ENCODE data around the gene DBN1. TPM values are rescaled to one million over a fixed set of nuclear protein-coding genes. Genes with fewer than 3 reads are reported as not detected.

Gene DBN1
- total RNA-seq, 1 donor from 2014 or later = 113 TPM

- Mint-ChIP-seq H3K27ac (peak within 1 kb of the TSS; percentile 98), H3K27me3 (ENCODE audit: insufficient read depth, low read depth) (peaks cover 14% of the 10 kb centered on the region), H3K4me1 (peaks cover 28% of the 10 kb centered on the region), H3K9me3 (no peaks in the 10 kb centered on the region), H3K4me3 (peak within 1 kb of the TSS; percentile 94), H3K36me3 (peaks cover 2% of the 10 kb centered on the region)
- Histone ChIP-seq H3K4me1 (peaks cover 9% of the 10 kb centered on the region), H3K9ac (peak within 1 kb of the TSS; percentile 87), H3K4me2 (peak within 1 kb of the TSS; percentile 90), H3K79me2 (ENCODE audit: low read depth) (peaks cover 32% of the 10 kb centered on the region), H3F3A (ENCODE audit: low read depth) (peaks cover 12% of the 10 kb centered on the region), H4K20me1 (ENCODE audit: low read depth) (peaks cover 31% of the 10 kb centered on the region), H2AFZ (replicated peaks) (peak within 1 kb of the TSS; percentile 59), H3K27ac (peak within 1 kb of the TSS; percentile 88), H3K36me3 (no peaks in the 10 kb centered on the region), H3K4me3 (peak within 1 kb of the TSS; percentile 95), H3K27me3 (no peaks in the 10 kb centered on the region), H3K9me3 (ENCODE audit: low read depth) (no peaks in the 10 kb centered on the region)
- DNase-seq (ENCODE audit: low spot score) = no peak
- TF ChIP-seq EZH2phosphoT487 (IDR thresholded peaks at IDR 0.05) = no peak
- no peak for TF ChIP-seq EZH2 (IDR thresholded peaks at IDR 0.05)
- TF ChIP-seq CTCF (IDR thresholded peaks at IDR 0.05) = no peak
Measured at GRCh38 chr5:177426566-177427210, 46.7 kb downstream of the DBN1 start, which contains the start of gene GRK6. GRK6 (plus strand) TSS chr5:177426676; CDS start chr5:177426846, 170 bp downstream.

- Histone ChIP-seq H3K9me3 (ENCODE audit: low read depth) (no peaks in the 10 kb centered on the region), H3K36me3 (no peaks in the 10 kb centered on the region), H3K27me3 (no peaks in the 10 kb centered on the region), H2AFZ (replicated peaks) (peak overlapping the region; percentile 59), H3K4me3 (peak overlapping the region; percentile 60), H4K20me1 (ENCODE audit: low read depth) (peaks cover 31% of the 10 kb centered on the region), H3K4me1 (peaks cover 9% of the 10 kb centered on the region), H3K27ac (peak overlapping the region; percentile 88), H3F3A (ENCODE audit: low read depth) (peaks cover 12% of the 10 kb centered on the region), H3K79me2 (ENCODE audit: low read depth) (peaks cover 32% of the 10 kb centered on the region), H3K4me2 (peak overlapping the region; percentile 71), H3K9ac (no peak overlapping the region)
- Mint-ChIP-seq H3K9me3 (no peaks in the 10 kb centered on the region), H3K27ac (peak overlapping the region; percentile 98), H3K4me3 (peak overlapping the region; percentile 94), H3K27me3 (ENCODE audit: insufficient read depth, low read depth) (peaks cover 14% of the 10 kb centered on the region), H3K36me3 (peaks cover 2% of the 10 kb centered on the region), H3K4me1 (peaks cover 28% of the 10 kb centered on the region)
- TF ChIP-seq CTCF (IDR thresholded peaks at IDR 0.05) = no peak
- TF ChIP-seq EZH2 (IDR thresholded peaks at IDR 0.05) = peak; percentile 46
- no peak for TF ChIP-seq EZH2phosphoT487 (IDR thresholded peaks at IDR 0.05)
- DNase-seq (ENCODE audit: low spot score) = peak; percentile 100
Measured at GRCh38 chr5:177425801-177426565, 47.5 kb downstream of the DBN1 start.

- TF ChIP-seq EZH2 (IDR thresholded peaks at IDR 0.05) (no peak), EZH2phosphoT487 (IDR thresholded peaks at IDR 0.05) (no peak), CTCF (IDR thresholded peaks at IDR 0.05) (no peak)
- Histone ChIP-seq H3K4me1 (peaks cover 9% of the 10 kb centered on the region), H3K27me3 (no peaks in the 10 kb centered on the region), H3K4me2 (peak overlapping the region; percentile 71), H3K79me2 (ENCODE audit: low read depth) (peaks cover 32% of the 10 kb centered on the region), H3K9me3 (ENCODE audit: low read depth) (no peaks in the 10 kb centered on the region), H3K9ac (no peak overlapping the region), H3F3A (ENCODE audit: low read depth) (peaks cover 12% of the 10 kb centered on the region), H4K20me1 (ENCODE audit: low read depth) (peaks cover 31% of the 10 kb centered on the region), H3K27ac (peak overlapping the region; percentile 88), H3K36me3 (no peaks in the 10 kb centered on the region), H3K4me3 (peak overlapping the region; percentile 60), H2AFZ (replicated peaks) (peak overlapping the region; percentile 59)
- Mint-ChIP-seq H3K27ac (peak overlapping the region; percentile 98), H3K4me1 (peaks cover 27% of the 10 kb centered on the region), H3K4me3 (peak overlapping the region; percentile 94), H3K36me3 (peaks cover 2% of the 10 kb centered on the region), H3K27me3 (ENCODE audit: insufficient read depth, low read depth) (peaks cover 13% of the 10 kb centered on the region), H3K9me3 (no peaks in the 10 kb centered on the region)
- DNase-seq (ENCODE audit: low spot score) = no peak
Measured at GRCh38 chr5:177425196-177425800, 48.1 kb downstream of the DBN1 start.
